SU-DHL-6 (cell line): ENCODE data around the gene ISG20L2.

Experiments
- EZH2phosphoT487 ChIP-seq: fragments of 200-600 bp; sonication (generic), shearing (Covaris generic); conservative IDR thresholded peaks from 2 replicates; pipeline ENCODE4 v1.6.1; 2018; ENCODE audit warnings: mild to moderate bottlenecking, antibody characterized with exemption, low read length, moderate library complexity, mixed read lengths
- TF ChIP-seq, protein P1 (sequence below): fragments of 200-600 bp; sonication (generic); IDR thresholded peaks from one replicate; pipeline ENCODE4 v1.5.1; 2017; ENCODE audit warnings: antibody characterized with exemption, mild to moderate bottlenecking, low read length, moderate library complexity; ENCODE audit not compliant: insufficient read depth, poor library complexity, severe bottlenecking

DNA sequence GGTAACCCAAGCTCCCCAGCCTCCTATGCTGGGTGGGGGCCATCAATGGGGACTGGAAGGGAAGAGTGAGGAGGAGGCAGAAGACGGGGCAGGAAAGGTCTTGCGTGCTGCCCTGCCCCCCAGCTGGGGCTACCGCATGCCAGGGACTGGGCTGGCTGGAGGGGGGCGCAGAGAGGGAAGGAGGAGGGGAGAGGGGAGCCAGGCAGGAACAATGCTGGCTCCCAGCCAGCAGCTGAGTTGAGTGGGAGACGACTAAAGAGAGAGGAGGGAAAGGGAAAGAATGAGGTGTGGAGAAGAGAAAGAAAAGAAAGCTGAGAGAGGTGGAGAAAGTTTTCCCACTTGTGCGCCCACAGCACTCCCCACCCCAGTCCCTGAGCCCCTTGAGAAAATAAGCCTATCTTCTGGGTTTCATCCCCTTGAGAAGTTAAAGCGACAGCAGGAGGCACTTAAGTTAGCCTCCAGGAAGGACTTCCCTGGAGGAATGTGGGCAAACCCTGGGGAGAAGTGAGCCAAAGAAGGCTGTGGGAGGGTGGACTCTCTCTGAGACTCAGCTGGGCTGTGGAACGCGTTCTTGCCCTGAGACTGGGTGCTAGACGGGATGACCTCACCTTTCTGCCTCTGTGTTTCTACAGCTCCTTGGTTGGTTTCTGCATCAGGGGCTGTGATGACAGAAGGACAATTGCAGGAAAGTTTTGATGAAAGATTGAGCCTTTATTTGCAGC, 38.5 kb downstream of the ISG20L2 start:
- TF ChIP-seq, protein P1, sequence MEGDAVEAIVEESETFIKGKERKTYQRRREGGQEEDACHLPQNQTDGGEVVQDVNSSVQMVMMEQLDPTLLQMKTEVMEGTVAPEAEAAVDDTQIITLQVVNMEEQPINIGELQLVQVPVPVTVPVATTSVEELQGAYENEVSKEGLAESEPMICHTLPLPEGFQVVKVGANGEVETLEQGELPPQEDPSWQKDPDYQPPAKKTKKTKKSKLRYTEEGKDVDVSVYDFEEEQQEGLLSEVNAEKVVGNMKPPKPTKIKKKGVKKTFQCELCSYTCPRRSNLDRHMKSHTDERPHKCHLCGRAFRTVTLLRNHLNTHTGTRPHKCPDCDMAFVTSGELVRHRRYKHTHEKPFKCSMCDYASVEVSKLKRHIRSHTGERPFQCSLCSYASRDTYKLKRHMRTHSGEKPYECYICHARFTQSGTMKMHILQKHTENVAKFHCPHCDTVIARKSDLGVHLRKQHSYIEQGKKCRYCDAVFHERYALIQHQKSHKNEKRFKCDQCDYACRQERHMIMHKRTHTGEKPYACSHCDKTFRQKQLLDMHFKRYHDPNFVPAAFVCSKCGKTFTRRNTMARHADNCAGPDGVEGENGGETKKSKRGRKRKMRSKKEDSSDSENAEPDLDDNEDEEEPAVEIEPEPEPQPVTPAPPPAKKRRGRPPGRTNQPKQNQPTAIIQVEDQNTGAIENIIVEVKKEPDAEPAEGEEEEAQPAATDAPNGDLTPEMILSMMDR, result no peak
- TF ChIP-seq EZH2phosphoT487, result no peak
